MM.1S (cell line): Measurements from ENCODE around the gene FAM3B.

Source experiments
- EZH2 ChIP-seq: fragments of 300-600 bp; sonication (generic); optimal IDR thresholded peaks from 2 replicates; pipeline ENCODE3; 2017; ENCODE audit warnings: low read depth, mild to moderate bottlenecking, antibody characterized with exemption, low read length, mixed read lengths
- TF ChIP-seq, protein P1 (sequence below): fragments of 300-600 bp; sonication (generic); IDR thresholded peaks from 2 replicates; pipeline ENCODE4 v1.5.1; 2016; ENCODE audit warnings: antibody characterized with exemption, low read length, mixed read lengths

DNA sequence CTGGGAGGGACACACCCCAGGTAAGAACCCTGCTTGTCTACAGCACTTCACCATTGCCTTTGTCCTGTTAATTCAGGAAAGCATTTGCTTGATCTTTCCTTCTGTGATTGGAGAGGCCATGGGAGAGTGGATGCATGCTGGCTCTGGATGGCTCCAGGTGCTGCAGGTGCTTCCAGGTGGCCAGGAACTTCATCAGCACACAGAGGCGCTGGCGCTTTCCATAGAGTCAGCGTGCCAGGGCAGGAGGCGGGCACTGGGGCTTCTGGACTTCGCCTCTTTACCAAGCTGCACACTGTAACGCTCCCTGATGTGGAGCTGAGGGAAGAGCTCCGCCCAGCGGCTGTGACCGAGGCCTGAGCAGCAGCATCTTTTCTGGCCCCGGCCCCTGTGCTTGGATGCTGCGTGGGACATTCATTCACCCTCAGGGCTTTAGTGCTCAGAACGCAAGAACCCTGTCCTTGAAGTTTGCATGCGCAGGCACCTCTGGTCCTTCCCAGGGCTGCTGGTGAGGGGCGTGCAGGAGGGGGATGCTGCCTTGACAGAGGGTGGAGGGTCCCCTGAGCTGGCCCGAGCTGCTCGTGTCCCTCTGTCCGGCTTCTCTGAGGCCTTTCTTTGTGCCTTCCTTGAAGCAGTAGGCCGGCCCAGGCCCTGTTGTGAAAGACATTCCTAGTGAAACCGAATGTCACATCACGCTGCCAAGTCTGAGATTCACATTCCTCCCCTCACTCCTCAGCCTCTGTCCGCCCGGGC lies 43.6 kb downstream of the FAM3B start:
- TF ChIP-seq, protein P1, sequence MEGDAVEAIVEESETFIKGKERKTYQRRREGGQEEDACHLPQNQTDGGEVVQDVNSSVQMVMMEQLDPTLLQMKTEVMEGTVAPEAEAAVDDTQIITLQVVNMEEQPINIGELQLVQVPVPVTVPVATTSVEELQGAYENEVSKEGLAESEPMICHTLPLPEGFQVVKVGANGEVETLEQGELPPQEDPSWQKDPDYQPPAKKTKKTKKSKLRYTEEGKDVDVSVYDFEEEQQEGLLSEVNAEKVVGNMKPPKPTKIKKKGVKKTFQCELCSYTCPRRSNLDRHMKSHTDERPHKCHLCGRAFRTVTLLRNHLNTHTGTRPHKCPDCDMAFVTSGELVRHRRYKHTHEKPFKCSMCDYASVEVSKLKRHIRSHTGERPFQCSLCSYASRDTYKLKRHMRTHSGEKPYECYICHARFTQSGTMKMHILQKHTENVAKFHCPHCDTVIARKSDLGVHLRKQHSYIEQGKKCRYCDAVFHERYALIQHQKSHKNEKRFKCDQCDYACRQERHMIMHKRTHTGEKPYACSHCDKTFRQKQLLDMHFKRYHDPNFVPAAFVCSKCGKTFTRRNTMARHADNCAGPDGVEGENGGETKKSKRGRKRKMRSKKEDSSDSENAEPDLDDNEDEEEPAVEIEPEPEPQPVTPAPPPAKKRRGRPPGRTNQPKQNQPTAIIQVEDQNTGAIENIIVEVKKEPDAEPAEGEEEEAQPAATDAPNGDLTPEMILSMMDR: no peak
- TF ChIP-seq EZH2: no peak
